Measurements from ENCODE around the gene CTAGE6.
"Not testable (repeated sequence)": the region's sequence is repeated elsewhere in the genome, so short reads cannot be mapped to it uniquely, and the experiment has no call there.

The CTAGE6 gene, protein sequence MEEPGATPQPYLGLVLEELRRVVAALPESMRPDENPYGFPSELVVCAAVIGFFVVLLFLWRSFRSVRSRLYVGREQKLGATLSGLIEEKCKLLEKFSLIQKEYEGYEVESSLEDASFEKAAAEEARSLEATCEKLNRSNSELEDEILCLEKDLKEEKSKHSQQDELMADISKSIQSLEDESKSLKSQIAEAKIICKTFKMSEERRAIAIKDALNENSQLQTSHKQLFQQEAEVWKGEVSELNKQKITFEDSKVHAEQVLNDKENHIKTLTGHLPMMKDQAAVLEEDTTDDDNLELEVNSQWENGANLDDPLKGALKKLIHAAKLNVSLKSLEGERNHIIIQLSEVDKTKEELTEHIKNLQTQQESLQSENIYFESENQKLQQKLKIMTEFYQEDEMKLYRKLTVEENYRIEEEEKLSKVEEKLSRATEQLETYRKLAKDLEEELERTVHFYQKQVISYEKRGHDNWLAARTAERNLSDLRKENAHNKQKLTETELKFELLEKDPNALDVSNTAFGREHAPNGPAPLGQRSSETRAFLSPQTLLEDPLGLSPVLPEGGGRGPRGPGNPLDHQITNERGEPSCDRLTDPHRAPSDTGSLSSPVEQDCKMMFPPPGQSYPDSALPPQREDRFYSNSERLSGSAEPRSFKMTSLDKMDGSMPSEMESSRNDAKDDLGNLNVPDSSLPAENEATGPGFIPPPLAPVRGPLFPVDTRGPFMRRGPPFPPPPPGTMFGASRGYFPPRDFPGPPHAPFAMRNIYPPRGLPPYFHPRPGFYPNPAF

DNA sequence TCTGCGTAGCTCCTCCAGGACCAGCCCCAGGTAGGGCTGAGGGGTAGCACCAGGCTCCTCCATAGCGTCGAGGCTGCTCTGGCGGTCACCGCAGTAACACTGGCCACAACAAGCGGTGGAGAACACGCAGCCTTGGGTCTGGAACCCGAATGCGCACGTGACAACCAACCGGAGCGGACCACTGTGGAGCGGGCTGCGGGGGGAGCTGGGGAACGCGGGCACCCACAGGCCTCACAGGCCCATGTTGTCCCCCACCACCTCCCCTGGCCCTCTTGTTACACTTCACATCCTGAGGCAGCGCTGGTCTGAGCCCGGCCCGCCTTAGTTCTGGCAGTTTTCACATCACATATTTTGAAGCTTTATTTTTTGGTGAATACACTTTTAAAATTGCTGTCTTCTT is at the start of gene CTAGE6:
Gene CTAGE6, minus strand, starts transcription at position 101 of the 400 bp plus-strand sequence. Its CDS starts 38 bp downstream, at position 63.
- not testable (repeated sequence) for DNase-seq

DNA sequence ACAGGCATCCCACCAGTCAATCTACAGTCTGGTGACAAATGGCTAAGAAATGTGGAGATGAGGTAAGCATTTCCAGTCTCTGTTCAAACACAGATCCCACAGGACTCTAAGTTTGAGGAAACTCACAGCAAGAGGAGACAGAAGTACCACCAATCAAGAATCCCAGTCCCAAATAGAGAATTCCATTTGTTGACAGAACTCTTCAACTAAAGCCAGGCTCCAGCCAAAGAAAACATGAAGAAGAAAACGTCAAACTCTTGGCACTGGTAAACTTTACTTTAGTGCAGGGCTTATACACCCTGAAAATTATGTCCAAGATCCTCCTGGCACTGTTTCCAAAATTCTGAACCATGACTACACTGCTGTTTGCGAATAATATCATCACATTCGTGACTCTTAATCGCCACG is 49.2 kb upstream of the CTAGE6 start:
- not testable (repeated sequence) for DNase-seq

DNA sequence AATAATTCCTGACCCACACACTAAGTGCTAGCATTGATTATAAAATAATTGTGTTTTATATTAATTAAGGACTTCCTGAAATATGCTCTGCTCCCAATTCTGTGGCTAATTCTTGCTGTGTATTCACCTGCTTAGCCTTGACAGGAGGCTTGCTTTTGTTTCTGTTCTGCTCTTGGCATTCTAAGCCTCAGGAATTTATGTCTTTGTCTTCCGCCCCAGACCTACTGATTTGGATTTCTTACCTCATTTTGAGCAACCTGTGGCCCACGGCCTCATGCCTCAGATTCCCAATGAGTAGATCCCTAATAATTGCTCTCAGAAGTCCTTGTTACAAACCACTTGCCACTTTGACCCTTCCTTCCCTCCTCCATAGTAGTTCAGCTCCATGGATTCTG is 40.4 kb upstream of the CTAGE6 start:
- not testable (repeated sequence) for DNase-seq

DNA sequence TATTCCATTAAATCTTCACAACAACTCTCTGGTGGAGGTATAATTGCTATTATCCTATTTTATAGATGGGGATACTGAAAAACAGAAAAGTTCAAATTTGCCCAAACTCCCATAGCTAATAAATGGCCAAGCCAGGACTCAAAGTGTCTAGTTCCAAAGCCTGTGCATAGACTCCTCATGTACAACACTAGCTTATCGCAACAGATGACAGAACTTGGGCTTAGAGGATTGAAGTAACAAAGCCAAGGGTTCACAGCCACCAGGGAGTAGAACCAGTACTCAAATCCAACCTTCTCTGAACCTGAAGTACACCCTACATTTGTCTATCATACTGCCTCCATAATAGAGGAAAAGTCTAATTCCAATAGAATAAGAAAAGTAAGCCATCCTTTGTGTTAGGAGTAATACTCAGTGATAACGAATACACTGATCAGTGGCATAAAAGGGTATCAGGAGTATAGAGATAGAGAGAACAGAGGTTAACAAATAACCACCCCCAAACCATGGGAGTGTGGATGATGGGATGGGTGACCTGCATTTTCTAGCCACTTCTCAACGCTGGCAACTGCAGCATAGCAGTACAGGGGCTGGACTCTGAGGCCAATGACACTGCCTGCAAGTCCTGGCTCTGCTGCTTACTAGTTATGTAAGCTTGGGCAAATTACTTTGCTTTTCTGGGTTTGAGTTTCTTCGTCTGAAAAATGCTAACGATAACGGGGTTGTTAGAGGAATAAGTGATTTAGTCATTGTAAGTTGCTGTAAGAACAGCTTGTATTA is 39.8 kb upstream of the CTAGE6 start:
- not testable (repeated sequence) for DNase-seq

DNA sequence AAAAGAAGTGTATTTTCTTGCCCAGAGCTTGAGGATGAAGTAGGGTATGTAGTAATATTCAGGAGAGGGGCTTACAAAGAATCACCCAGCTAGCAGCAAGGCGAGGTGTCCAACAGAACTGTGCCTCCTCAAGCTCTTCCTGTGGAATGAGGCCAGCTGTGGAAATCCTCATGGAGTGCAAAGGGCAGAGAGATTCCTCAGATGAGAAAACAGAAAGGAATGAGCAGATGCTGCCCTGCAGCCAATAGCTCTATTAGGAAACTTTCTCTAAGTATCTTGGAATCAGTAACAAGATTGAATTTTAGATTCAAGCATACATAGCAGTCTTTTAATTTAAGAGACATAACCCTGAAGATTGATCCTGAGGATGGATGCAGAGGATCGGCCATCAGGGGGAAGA is 38.2 kb upstream of the CTAGE6 start:
- not testable (repeated sequence) for DNase-seq

DNA sequence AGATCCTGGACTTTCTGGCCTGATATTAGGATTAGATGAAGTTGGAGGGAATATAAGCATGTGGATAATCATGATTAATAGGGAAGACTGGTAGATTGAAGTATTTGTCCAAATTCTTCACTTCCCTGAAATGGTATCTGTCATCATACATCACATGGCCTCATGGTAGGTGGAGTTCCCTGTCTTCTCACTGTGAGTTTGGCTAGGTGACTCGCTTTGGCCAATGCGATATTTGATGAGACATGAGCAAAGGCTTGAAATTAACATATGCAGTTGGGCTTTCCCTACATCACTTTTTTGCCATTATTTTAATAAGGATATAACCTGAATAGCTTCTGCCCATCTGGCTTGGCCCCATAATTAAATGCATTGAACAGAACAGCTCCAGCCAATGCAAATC is 35.1 kb upstream of the CTAGE6 start:
- peak; percentile 7 for DNase-seq

DNA sequence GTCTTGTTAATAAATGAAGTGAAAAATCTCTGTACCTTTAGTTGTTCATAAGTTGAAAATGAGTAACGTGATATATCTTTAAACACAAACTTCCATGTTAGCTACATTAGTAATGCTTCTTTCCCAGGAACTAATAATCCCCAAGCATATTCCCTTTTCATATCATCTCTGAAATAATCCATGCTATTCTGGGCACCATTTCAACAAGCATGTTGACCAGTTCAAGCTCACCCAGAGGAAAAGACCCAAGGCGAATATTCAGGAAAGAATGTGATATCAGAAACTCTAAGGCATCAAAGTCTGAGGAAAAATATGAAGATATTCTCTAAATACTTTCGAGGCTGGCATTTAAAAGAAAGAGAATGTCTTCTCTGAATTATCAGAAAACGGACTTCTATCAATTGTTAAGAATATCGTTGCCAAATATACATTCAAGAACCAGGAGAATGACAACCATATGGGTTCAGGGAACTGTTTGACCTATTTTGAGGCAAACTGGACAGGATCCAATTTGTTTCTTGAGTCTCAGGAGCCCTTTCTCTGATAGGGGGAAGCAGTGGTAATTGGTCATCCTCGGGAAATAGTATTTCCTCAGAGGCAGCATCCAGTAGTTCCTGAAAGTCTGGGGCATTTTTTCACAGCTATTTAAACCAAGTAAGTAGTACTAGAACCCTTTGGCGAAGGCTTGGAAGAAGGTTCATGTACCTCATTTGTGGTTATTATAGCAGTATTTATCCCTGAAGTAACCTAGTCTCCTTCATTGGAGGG is 28.1 kb upstream of the CTAGE6 start:
- not testable (repeated sequence) for DNase-seq

DNA sequence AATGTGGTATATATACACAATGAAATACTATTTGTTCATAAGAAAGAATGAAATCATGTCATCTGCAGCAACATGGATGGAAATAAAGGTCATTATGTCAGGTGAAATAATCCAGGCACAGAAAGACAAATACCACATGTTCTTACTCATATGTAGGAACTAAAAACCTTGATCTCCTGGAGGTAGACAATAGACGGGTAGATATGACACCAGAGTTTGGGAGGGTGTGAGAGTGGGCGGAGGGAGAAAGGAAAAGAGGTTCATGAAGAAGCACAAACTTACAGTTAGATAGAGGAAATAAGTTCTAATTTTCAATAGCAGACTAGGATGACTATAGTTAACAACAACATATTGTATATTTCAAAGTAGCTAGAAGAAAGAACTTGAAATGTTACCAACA is 22.1 kb upstream of the CTAGE6 start:
- not testable (repeated sequence) for DNase-seq

DNA sequence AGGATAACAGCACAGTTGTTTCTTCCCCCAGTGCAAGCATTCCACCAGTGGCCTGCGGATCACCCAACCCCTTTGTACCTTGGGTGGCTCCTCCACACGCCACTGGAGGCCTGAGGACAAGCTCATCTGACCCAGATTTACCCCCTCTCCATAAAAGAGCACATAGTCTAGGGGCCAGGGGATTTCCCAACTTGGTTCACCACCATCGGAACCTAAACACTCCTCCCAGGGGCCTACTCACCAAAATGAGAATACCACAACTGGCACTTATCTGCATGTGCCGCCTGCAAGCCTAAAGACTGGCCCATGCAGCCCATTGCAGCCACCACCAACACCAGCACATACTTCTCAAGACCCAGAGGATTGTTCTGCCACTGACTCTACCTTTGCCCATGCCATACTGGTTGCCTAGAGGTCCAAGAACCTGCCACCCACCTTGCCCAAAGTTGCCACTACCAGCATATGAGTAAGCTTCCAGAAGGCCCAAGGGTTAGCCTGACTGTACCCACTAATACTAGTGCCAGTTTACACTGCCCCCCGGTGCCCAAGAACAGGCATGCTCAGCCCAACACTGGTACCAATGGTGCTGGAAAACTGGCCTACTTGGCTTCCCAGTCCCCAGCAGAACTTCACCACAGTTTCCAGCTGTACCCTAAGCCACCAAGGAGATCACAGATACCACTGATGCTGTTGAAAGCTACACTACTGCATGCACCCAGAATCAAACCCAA is 15.4 kb upstream of the CTAGE6 start:
- not testable (repeated sequence) for DNase-seq

DNA sequence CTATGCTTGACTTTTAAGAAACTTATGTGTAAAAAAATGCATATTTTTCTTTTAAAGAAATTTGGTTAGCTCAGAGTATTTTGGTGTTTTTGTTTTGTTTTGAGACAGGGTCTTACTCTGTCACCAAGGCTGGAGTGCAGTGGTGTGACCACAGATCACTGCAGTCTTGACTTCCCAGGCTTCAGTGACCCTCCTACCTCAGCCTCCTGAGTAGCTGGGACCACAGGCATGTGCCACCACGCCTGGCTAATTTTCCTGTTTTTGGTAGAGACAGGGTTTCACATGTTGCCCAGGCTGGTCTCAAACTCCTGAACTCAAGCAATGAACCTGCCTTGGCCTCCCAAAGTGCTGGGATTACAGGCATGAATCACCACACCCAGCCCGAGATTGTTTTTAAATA is 10.0 kb upstream of the CTAGE6 start:
- not testable (repeated sequence) for DNase-seq

DNA sequence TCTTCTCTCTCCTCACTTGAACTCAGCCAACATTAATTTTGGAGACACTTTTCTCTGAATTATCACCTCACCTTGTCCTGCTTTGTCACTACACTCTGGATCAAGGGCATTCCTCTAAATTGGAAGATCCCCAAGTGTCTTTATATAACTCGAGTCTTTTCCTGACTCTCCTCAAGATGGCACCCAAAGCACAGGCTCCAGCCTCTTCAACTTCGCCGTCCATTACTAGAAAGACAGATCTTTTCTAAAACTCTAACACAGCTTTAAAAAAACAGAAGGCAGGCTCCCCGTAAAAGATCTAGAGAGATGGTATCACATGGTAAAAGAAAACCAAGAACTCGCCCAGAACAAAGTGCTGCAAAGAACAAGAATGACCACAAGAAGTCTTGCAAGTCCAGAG is 8.2 kb upstream of the CTAGE6 start:
- DNase-seq = not testable (repeated sequence)

DNA sequence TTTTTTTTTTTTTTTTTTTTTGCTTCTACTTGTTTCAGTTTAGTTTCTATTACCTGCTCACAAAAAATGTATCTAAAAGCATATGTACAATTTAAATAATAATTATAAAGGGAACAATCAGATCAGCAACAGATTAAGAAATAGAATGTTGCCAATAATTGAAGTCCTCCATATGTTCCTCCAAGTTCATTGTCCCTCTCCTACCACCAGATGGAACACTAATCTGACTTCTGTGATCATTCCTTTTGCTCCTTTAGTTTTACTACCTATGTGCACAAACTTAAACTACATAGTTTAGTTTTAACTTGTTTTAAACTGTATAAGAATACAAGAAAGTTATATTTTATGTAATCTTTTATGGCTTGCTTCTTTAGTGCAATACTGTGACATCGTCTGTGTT is 5.6 kb upstream of the CTAGE6 start:
- not testable (repeated sequence) for DNase-seq

DNA sequence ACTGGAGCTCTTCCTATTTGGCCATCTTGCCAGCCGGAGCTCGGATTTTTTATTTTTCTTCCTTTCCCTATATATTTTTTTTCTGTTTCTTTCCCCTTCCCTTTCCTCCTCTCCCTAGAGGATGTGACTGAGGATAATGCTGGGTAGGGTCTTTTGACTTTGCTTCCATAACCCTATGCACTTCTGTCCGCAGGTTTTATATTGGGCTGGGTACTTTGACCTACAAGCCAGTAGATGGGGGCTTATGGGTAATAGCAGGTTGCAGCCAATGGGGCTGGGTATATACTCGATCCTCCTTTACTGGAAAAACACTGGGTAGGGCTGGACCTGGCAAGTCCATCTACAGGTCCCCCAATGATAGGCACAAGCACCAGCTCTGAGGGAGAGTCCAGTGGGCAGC is 12.2 kb downstream of the CTAGE6 start:
- not testable (repeated sequence) for DNase-seq

DNA sequence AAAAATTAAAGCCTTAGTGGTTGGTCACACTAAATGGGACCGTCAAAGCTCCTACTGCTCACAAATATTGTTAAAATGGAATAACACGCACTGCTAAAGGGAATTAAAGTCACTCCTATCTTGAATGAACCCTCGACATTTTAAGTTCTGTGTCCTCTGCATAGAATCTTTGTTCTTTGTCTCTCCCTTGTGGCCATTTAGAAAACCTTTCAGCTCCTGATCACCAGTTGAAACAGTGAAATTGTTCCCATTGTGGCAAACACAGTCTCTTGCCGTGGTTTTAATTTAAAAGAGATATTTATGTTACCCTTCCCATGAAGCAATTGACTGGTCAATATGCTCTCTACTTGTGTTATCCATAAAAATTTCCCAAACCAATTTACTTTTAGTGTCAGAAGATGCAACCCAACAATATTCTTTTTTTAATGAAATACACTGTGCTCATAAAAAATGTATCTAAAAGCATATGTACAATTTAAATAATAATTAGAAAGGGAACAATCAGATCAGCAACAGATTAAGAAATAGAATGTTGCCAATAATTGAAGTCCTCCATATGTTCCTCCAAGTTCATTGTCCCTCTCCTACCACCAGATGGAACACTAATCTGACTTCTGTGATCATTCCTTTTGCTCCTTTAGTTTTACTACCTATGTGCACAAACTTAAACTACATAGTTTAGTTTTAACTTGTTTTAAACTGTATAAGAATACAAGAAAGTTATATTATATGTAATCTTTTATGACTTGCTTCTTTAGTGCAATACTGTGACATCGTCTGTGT is 20.3 kb downstream of the CTAGE6 start:
- peak; percentile 50 for DNase-seq

DNA sequence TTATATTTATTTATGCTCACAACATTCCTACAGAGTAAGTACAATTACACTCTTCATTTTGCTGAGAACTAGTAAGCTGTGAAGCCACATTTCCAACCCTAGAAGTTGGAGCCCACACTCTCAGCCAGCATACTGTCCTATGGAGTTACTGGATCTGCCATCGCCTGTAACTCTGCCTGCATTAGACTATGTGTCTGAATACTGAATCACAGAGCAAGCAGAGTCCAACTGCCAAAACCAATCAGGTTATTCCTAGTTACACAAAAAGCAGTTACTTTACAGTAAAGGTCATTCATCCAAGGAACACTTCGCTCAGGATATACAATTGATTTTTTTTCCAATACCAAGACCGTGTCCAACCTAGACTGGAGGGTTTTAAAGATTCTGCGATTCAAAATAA is 21.5 kb downstream of the CTAGE6 start:
- no peak for DNase-seq

DNA sequence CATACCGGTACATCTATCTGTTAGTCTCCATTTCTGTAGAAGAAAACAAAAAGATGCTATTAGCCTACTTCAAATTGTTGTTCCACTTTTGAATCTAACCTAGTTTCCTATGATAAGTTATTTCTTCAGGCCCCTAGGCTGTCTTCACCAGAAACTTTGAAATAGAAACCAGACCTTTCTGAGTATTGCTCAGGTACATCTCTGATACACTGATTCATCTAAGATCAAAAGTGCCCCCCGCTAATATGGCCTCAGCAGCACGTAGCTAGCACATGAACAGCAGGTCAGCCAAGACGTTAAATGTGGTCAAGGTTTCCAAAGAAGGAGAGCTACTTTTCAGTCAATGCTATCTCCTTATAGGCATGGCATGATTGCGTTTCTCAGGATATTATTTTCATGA is 23.6 kb downstream of the CTAGE6 start:
- peak; percentile 11 for DNase-seq

DNA sequence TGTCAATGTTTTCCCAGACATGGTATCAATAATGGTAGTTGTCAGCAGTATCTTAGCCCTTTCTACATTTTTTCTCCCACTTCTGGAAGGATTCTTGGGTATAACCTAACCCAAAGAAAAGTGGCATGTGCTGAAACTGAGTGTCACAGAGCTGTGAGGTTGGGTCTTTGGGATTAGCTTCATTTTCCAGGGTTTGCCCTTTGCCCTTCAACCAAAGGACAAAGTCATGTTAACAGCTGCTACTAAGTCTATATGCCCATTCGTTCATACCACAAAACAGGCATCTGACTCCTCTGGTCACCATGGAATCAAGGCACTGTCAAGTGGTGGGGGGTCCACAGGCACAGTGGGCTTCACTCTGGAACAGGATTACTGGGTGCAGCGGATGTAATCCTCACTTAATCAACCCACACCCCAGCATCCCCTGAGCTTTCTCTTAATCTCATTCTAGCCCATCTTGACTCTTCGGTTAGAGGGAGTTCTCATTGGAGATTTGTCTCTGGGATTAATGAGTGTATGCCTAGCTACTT is 29.1 kb downstream of the CTAGE6 start:
- DNase-seq = no peak

DNA sequence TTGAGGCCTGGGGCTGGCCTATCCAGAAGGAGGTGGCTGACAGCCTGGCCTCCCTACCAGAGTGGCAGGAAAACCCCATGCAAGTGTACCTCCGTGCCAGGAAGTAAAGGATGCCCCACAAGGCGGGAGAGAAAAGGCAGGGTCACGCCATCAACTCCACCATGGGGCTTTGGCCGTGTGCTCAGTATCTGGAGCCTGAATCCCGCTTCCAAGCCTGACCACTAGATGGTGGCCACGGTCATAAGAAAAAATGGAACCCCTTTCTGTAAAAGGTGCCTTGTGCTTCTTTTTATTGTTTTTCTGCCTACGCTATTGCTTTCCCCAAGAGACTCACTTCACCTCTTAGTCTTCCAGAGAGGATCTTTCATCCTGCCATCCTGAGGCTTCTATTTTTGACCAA is 29.9 kb downstream of the CTAGE6 start:
- DNase-seq = not testable (repeated sequence)

DNA sequence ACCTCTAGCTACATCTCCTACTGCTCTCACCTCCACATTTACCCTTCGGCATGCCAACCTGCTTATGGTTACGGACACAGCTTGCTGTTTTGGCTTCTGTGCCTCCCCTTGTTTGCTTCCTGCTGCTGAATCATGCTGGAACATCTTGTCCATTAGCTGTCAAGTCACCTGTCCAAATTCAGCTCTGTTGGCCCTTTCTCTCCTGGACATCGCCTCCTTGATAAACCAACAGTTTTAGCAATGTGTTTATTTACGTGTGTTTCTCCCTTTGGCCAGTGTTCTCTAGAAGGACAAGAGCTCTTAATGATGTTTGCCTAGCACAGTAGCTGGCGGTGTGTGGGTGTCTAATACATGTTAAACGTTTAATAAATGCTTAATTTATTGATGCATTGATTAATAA is 31.4 kb downstream of the CTAGE6 start:
- DNase-seq = not testable (repeated sequence)

DNA sequence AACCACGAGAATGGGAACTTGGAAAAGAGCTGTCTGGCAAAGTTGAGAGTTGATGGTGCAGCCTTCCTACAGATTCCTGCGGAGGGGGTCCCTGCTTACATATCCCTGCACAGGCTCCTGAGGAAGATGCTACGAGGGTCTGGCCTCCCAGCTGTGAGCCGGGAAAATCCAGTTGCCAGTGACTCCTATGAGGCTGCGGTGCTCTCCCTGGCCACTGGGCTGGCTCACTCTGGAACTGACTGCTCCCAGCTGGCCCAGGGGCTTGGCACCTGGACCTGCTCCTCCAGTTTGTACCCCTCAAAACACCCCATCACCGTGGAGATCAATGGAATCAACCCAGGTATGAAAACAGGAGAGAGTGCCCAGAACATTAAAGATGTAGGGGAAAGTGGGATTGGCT is 37.2 kb downstream of the CTAGE6 start:
- DNase-seq = not testable (repeated sequence)

All from activated CD4-positive, alpha-beta T cell treated with anti-CD3 and anti-CD28 coated beads, Interleukin-10, Interleukin-2, amounts not matched to agents 100 ng/mL and 50 ng/mL, durations not matched to agents 16 hours and 8 hours (primary cell).